ENCODE data around the gene TMEM222.
"Not testable (repeated sequence)": the region's sequence is repeated elsewhere in the genome, so short reads cannot be mapped to it uniquely, and the experiment has no call there.

DNA sequence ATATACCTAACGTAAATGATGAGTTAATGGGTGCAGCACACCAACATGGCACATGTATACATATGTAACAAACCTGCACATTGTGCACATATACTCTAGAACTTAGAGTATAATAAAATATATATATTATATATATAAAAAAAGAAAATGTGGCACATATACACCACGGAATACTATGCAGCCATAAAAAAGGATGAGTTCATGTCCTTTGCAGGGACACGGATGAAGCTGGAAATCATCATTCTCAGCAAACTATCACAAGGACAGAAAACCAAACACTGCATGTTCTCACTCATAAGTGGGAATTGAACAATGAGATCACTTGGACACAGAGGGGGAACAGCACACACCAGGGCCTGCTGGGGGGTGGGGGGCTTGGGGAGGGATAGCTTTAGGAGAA is 62.8 kb downstream of the TMEM222 start:
- TF ChIP-seq, protein P1, sequence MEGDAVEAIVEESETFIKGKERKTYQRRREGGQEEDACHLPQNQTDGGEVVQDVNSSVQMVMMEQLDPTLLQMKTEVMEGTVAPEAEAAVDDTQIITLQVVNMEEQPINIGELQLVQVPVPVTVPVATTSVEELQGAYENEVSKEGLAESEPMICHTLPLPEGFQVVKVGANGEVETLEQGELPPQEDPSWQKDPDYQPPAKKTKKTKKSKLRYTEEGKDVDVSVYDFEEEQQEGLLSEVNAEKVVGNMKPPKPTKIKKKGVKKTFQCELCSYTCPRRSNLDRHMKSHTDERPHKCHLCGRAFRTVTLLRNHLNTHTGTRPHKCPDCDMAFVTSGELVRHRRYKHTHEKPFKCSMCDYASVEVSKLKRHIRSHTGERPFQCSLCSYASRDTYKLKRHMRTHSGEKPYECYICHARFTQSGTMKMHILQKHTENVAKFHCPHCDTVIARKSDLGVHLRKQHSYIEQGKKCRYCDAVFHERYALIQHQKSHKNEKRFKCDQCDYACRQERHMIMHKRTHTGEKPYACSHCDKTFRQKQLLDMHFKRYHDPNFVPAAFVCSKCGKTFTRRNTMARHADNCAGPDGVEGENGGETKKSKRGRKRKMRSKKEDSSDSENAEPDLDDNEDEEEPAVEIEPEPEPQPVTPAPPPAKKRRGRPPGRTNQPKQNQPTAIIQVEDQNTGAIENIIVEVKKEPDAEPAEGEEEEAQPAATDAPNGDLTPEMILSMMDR (conservative IDR thresholded peaks at IDR 0.05; ENCODE audit: low read length): not testable (repeated sequence)
- TF ChIP-seq EZH2phosphoT487 (IDR thresholded peaks at IDR 0.05; ENCODE audit: borderline replicate concordance): not testable (repeated sequence)

All from Loucy (cell line).